A673 (cell line): Measurements from ENCODE around the gene CUTA.

Experiments used
- EZH2 ChIP-seq: fragments of 200-600 bp; sonication (generic); IDR thresholded peaks from 2 replicates; pipeline ENCODE4 v1.6.1; 2017; ENCODE audit warnings: borderline replicate concordance, low read depth, mild to moderate bottlenecking, mixed read lengths, antibody characterized with exemption, low read length; ENCODE audit not compliant: poor library complexity, severe bottlenecking
- TF ChIP-seq, protein P1 (sequence below): fragments of 300-800, 200-600 bp; sonication (generic); conservative IDR thresholded peaks from 2 replicates; pipeline ENCODE4 v1.5.1; 2017; ENCODE audit warnings: low read depth, mild to moderate bottlenecking, antibody characterized with exemption, low read length, moderate library complexity, mixed read lengths

DNA sequence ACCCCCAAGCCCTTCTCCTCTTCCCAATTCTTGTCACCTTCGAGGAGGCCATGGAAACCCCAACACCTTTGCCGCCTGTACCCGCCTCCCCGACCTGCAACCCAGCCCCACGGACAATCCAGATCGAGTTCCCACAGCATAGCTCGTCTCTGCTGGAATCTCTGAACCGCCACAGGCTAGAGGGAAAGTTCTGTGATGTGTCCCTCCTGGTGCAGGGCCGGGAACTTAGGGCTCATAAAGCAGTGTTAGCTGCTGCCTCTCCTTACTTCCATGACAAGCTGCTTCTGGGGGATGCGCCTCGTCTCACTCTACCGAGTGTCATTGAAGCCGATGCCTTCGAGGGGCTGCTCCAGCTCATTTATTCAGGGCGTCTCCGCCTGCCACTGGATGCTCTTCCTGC, 37.1 kb upstream of the CUTA start:
- no peak for TF ChIP-seq EZH2
- TF ChIP-seq, protein P1, sequence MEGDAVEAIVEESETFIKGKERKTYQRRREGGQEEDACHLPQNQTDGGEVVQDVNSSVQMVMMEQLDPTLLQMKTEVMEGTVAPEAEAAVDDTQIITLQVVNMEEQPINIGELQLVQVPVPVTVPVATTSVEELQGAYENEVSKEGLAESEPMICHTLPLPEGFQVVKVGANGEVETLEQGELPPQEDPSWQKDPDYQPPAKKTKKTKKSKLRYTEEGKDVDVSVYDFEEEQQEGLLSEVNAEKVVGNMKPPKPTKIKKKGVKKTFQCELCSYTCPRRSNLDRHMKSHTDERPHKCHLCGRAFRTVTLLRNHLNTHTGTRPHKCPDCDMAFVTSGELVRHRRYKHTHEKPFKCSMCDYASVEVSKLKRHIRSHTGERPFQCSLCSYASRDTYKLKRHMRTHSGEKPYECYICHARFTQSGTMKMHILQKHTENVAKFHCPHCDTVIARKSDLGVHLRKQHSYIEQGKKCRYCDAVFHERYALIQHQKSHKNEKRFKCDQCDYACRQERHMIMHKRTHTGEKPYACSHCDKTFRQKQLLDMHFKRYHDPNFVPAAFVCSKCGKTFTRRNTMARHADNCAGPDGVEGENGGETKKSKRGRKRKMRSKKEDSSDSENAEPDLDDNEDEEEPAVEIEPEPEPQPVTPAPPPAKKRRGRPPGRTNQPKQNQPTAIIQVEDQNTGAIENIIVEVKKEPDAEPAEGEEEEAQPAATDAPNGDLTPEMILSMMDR, result no peak
